ENCODE data around the gene GDPD4.

GRCh38 chr11:77193911-77194830 is 107.3 kb downstream of the GDPD4 start:
- TF ChIP-seq CTCF (tag by site-specific recombination; IDR thresholded peaks at IDR 0.05) = no peak
- no peak for TF ChIP-seq ZSCAN30 (tag by site-specific recombination; IDR thresholded peaks at IDR 0.05)
- TF ChIP-seq KLF9 (tag by site-specific recombination; IDR thresholded peaks at IDR 0.05; ENCODE audit: low read depth) = no peak
- TF ChIP-seq ZNF585B (tag by site-specific recombination; IDR thresholded peaks at IDR 0.05) = no peak
- TF ChIP-seq ZNF561 (tag by site-specific recombination; IDR thresholded peaks at IDR 0.05; ENCODE audit: borderline replicate concordance) = no peak
- TF ChIP-seq ZNF274 (IDR thresholded peaks at IDR 0.05; ENCODE audit: low read length) = no peak
- no peak for TF ChIP-seq ZNF274 (tag by site-specific recombination; IDR thresholded peaks at IDR 0.05; ENCODE audit: borderline replicate concordance)
- no peak for TF ChIP-seq TSHZ1 (tag by site-specific recombination; IDR thresholded peaks at IDR 0.05; ENCODE audit: borderline replicate concordance)
- TF ChIP-seq ZNF747 (tag by site-specific recombination; IDR thresholded peaks at IDR 0.05) = no peak
- no peak for TF ChIP-seq ZNF530 (tag by site-specific recombination; IDR thresholded peaks at IDR 0.05; ENCODE audit: low read depth)
- no peak for TF ChIP-seq ZNF18 (tag by site-specific recombination; IDR thresholded peaks at IDR 0.05)
- no peak for TF ChIP-seq RBAK (tag by site-specific recombination; IDR thresholded peaks at IDR 0.05)
- TF ChIP-seq ZNF114 (tag by site-specific recombination; IDR thresholded peaks at IDR 0.05) = no peak
- no peak for TF ChIP-seq ZBTB20 (tag by site-specific recombination; IDR thresholded peaks at IDR 0.05)

Data from HEK293 (cell line).